NOMO-1 treated with DMSO at 0.1 percent for 48 hours (cell line): ENCODE results near the gene MT1B.

Experiments
- DNase-seq: peaks from one replicate; lab custom pipeline; 2025; ENCODE audit not compliant: unreplicated experiment; lab: John Stamatoyannopoulos, UW

Gene MT1B

DNA sequence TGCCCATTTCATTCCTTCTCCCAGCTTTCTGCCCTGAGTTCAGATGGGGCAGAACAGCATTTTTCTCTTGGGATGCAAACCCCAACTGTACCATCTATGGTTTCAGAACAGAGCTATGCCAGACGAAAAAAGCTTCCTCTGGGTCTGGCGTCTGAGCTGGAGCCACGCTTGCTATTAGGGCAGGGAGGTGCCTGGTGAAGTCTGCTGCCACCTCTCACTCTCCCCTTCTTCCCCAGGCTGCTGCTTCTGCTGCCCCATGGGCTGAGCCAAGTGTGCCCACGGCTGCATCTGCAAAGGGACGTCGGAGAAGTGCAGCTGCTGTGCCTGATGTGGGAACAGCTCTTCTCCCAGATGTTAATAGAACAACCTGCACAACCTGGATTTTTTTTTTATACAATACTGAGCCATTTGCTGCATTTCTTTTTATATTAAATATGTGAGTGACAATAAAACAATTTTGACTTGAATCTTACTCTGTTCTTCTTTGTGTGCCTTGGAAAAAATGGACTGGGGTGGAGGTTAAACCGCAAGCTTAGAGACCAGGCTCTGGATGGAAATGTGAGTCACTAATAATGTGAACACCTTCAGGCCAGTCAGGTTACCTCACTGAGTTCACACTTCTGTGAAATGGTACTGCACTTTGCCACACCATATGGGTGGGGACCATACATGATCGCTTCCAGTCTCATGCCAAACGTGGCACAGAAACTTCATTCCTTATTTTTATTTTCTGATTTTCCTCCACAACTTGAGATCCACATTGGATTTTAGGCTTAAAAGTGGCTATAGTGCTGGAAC, 14.9 kb upstream of the MT1B start:
- DNase-seq: no peak

DNA sequence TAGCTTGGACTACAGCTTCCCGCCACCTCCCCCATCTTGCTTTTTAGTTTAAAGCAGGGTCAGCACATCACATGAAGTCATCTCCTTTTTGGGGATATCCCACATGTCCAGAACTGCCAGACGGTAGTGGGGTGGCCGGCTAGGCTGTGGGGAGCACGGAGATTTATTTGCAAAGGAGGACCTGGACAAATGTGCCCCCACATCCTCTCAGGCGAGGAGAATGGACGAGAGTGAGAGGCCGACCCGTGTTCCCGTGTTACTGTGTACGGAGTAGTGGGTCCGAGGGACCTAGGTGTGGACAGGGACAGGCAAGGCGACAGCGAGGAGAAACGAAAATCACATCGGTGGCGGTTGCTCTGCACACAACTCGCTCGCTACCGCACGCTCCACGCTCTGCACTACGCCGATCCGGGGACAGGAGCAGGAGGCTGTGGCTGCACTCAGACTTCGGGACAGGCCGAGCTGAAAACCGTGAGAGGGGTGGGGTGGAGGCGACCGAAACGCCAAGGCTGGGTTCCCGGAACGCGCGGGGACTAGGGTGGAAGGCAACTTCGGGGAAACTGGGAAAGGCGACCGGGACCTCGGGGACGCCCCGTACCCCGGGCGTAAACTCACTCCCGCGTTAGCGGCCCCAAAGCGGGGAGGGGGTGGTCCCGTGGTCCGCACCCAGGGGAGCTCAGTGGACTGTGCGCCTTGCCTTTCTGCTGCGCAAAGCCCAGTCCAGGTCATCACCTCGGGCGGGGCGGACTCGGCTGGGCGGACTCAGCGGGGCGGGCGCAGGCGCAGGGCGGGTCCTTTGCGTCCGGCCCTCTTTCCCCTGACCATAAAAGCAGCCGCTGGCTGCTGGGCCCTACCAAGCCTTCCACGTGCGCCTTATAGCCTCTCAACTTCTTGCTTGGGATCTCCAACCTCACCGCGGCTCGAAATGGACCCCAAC, 13.6 kb upstream of the MT1B start, which contains the start of gene MT1A:
Gene MT1A, plus strand, starts transcription at position 853 of the 937 bp plus-strand sequence. Its CDS starts 73 bp downstream, at position 926.
- peak; percentile 17 for DNase-seq

DNA sequence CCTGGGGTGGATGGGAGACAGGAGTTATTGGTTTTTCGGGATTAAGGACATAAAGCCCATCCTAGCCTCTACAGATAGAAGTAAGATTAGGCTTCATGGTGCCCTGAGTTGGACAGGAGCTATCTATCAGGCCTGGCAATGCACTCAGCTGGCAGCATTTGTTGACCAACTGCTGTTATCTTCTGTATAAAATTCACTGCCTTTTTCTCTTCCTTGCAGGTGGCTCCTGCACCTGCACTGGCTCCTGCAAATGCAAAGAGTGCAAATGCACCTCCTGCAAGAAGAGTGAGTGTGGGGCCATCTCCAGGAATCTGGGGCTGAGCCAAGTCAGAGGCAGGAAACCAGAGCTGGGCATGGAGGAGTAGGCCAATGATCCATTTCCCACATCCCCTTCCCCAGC, 12.6 kb upstream of the MT1B start:
- no peak for DNase-seq

DNA sequence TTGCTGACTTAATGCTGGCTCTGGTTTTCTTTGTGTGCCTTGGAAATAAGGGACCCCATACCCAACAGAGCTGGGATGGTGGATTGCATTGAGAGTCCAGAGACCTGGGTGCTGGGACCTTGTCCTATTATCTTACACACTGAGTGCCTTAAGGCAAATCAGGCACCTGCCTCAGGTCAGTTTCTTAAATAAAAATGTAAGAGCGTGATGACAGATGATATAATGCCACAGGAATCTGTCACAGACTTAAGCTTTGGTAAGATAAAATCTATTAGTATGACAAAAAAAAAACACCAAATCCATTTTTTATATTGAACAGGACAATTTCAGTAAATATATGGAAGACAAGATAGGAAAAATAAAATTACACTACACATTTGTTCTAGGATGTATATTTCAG, 11.6 kb upstream of the MT1B start:
- DNase-seq: no peak

DNA sequence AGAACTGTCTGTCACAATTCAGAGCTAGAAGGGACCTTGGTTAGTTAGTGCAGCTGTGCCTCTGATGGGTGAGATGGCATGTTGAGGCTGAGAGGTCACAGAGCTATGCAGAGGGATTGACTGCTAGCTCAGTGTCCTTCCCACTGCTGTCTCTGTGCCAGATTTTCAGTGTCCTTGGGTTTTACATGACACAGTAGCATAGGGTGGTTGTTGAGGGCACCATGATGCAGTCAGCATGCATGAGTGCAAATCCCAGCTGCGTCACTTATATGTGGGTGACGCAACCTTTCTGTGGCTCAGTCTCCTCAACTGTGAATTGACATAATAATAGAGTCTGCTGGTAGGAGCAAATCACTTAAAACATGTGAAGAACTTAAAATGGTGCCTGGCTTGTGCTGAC, 10.5 kb upstream of the MT1B start:
- no peak for DNase-seq

DNA sequence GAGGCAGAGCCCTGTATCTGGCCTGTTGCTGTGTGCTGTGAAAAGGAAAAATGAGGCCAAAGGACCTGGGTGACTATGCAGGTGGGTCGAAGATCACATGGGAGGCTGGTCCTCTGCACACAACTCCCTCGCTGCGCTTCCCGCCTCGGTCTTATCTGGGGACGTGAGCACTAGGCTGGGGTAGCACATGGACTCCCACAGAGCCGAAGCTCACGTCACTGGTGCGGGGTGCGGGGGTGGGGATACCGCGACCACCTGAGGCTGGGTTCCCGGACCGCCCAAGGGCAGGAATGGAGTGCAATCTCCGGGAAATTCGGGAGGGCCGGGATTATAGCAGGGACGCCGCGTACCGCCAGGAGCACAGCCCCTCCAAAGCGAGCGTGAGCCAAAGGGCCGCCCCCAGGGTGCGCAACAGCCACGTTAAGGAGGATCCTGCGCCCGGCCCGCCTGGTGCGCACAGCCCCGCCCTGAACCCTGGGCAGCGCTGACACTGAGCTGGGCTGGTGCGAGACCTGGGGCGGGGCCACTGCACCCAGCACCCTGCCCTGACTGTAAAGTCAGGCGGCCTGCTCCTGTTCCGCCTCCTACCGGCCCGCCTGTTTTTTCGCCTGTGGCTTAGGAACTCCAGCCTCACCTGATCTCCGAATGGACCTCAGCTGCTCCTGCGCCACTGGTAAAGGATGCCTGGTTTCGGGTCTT, 8.5 kb upstream of the MT1B start:
- peak; percentile 84 for DNase-seq

DNA sequence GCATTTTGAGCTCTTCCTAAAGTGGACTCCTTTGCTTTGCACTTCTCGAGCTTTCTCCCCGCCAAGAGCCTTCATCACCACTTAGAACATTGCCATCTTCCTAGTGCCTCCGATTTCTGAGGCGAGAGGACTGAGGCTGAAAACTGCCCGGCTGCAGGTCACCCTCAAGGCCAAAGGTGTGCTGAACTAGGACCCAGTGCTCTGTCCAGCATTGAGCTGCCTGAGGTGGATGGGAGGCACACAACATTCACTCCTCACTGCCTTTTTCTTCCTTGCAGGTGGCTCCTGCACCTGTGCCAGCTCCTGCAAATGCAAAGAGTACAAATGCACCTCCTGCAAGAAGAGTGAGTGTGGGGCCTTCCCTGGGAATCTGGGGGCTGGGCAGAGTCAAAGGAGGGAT, 7.9 kb upstream of the MT1B start:
- DNase-seq: no peak

DNA sequence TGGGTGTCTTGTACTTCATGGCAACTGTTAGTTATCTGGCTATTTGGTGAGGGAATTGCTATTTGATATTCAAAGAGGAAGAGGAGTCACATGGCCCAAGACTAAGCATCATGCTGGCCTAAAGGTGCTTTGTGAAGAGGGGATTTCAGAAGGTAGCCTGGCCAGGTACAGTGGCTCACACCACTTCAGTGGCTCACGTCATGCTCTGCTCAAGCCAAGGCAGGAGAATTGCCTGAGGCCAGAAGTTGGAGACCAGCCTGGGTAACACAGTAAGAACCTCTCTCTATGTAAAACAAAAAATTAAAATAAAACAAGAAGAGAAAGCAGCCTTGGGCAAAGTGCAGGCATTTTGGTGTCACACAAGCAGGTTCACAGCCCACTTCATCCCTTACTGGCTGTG, 6.4 kb upstream of the MT1B start:
- DNase-seq: no peak

DNA sequence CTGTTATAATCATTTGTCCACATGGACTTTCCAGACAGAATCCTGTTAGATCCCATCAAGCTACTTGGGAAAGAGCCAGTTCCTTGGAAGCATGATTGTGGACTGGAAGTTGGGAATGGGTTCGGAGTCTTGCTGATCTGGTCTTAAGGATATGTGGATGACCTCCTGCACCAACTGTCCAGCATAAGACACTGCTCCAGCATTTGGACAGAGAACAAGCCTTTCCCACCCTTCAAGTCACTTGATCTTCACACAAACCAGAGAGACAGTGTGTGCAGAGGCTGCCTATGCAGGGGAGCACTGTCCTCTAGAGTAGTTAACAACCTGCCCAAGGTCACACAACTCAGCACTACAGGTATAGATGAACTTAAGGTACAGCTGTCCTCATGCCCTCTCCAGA, 5.8 kb upstream of the MT1B start:
- no peak for DNase-seq

DNA sequence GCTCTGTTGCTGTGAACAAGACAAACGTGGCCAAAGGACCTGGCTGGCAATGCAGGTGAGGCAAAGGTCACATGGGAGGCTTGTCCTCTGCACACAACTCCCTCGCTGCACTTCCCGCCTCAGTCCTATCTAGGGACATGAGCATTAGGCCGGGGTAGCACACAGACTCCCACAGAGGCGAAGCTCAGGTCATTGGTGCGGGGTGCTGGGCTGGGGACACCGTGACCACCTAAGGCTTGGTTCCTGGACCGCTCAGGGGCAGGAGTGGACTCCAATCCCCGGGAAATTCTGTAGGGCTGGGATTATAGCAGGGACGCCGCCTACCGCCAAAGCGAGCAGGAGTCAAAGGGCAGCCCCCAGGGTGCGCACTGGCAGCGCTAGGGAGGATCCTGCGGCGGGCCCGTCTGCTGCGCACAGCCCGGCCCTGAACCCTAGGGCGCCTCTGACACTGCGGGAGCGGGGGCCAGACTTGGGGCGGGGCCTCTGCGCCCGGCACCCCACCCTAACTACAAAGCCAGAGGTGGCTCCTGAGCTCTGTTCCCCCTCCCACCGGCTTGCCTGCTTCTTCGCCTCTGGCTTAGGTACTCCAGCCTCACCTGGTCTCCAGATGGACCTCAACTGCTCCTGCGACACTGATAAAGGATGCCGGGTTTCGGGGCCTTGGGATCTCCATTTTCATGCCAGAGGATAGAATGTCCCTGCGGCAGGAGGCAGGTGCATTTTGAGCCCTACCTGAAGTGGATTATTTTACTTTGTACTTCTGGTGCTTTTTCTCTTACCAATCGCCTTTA, 3.9 kb upstream of the MT1B start:
- no peak for DNase-seq

DNA sequence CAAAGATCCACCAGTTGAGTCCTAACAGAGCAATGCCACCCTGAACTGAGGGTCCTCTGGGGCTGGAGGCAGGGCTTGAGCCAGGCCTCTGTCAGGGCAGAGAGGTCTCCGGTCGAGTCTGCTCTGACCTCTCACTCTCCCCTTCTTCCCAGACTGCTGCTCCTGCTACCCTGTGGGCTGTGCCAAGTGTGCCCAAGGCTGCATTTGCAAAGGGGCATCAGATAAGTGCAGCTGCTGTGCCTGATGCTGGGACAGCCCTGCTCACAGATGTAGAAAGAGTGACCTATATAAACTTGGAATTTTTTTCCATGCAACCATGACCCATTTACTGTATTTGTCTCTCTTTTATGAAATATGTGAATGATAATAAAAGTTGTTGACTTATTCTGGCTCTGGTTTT, 2.4 kb upstream of the MT1B start:
- DNase-seq: no peak

DNA sequence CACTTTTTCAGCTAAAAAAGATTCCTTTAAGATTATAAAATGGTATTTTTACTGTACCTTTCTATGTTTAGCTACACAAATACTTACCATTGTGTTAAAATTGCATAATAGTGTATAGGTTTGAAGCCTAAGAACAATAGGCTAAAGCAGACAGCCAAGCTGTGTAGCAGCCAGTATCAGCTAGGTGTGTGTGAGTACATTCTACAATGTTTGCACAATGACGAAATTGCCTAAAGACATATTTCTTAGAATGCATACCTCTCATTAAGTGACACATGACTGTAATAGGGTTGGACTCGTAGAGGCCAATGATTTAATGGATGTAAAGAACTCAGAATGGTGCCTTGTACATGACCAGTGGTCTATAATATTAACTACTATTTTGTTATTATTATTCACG, 1.9 kb upstream of the MT1B start:
- no peak for DNase-seq

DNA sequence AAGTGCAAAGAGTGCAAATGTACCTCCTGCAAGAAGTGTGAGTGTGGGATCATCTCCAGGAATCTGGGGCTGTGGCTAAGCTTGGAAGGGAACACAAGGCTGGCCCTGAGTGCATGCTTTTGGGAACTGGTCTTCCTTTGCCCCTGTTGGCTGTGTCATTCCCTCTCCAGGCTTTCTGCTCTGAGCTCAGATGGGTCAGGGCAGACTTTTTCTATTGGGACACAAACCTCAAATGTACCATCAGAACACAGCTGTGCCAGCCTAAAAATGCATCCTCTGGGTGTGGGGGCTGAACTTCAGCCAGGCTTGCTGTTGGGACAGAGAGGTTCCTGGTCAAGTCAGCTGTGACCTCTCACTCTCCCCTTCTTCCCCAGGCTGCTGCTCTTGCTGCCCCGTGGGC, 914 bp downstream of the MT1B start:
- DNase-seq: no peak

DNA sequence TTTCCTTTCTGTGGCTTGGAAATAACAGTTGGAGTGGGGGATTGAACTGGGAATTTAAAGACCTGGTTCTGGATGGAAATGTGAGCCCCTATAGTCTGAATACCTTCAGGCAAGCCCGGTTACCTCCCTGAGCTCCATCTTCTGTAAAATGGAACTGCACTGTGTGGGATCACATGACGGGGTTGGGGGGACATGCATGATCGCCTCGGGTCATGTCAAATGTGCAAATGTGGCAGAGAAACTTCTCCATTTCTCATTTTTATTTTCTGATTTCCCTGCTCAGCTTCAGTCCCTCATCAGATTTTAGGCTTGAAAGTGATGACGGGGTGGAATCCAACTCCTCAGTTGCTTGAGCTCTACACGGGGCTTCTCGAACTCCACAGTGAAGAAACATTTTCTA, 1.5 kb downstream of the MT1B start:
- DNase-seq: no peak

DNA sequence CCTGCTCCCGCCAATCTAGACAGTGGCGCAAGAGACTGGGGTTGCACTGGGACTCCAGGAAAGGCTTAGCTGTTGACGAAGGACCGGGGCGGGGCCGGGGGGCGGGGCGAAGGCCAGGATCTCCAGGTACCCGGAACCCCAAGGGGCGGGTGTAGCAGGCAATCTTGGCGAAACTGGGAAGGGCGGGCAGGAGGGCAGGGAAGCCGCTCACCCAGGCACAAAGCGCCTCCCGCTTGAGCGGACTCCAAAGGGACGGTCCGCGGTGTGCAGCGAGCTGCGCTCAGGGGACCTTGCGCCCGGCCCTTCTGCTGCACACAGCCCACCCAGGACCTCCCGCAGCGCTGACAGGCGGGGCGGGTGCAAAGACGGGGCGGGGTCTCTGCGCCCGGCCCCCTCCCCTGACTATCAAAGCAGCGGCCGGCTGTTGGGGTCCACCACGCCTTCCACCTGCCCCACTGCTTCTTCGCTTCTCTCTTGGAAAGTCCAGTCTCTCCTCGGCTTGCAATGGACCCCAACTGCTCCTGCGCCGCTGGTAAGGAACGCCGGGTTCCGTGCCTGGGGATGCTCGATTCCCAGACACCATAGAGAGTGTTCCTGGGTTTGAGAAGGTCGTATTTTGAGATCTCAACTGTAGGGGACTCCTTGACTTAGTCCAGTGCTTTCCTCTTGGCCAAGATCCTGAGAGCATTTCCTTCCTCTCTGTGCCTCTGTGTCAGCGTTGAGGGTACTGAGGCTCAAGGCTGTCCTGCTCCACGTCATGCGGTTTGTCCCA, 6.1 kb downstream of the MT1B start, which contains the start of gene MT1F:
Gene MT1F, plus strand, starts transcription at position 405 of the 772 bp plus-strand sequence. Its CDS starts 100 bp downstream, at position 505.
- DNase-seq: peak; percentile 74

DNA sequence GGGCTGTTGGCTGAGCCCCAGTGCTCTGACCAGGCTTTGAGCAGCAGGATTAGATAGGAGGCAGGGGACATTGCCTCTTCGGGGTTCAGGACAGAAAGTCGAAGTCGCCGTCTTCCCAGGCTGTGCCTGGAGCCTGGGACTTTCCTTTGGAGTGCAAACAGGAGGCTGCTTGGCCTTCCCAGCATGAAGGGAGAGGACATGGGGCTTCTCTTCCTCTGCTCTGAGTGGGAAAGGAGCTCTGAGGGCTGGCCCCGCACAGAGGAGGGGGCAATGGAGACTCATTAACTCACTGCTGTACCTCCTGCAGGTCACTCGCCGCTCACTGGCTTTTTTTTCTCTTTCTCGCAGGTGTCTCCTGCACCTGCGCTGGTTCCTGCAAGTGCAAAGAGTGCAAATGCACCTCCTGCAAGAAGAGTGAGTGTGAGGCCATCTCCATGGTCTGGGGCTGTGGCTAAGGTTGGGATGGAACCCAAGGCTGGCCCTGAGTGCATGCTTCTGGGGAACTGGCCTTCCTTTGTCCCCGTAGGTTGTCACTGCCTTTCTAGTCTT, 6.7 kb downstream of the MT1B start:
- DNase-seq: no peak

DNA sequence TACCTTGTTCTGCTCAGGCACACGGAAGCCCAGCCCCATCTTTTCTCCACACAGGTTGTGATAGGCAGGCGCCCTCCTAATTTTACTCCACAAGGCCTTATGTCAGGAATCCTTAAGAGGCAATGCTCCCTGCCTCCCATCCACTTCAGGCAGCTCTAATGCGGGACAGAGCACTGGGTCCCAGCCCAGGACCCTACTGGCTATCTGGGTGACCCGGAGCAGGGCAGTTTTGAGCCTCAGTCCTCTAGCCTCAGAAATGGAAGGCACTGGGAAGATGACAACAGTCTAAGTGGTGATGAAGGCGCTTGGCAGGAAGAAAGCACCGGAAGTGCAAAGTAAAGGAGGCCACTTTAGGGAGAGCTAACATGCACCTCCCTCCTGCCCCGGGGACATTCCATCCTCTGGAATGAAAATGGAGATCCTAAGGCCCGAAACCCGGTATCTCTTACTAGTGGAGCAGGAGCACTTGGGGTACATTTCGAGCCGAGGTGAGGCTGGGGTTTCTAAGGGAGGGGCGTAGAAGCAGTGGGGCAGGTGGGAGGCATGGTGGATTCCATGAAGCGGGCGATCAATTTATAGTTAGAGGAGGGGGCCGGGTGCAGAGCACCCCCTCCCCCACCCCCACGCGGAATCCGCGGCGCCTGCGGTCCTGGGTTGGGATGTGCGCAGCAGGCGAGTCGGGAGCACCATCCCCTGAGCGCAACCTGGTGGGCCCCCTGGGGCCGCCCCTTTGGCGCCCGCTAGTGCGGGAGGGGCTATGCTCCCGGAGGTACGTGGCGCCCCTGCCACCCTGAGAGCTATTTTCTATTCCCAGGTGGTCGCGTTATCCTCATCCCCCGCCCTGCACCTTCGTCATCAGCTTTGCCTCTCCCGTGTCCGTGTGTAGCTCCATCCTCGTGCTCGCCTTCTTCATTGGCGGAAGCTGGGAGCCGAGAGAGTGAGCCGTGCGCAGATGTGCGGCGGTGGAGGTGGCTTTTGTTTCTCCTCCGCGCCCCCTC, 11.0 kb downstream of the MT1B start:
- no peak for DNase-seq

DNA sequence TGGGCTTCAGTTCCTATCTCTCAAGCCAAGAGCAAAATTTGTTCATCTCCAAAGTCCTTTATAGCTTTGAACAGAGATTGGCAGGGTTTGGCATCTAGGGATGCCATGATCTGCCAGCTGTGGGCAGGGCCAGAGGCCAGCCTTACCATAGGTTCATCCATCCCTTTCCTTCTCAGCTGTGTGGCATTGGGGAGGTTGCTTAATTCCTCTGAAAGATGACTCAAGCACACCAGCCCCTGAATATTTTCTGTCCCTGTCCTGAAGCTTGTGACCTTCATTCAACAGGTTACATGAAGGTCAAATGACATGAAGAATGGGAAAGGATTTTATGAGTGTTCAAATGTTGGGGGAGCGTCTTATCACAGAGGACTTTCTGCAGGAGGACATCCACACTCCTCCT, 12.8 kb downstream of the MT1B start:
- no peak for DNase-seq
